H9 (cell line): Measurements from ENCODE around the gene RALGAPA1. TPM values are rescaled to one million over a fixed set of nuclear protein-coding genes. Genes with fewer than 3 reads are reported as not detected.

ENCODE experiments used
- DNase-seq: peaks from one replicate; pipeline ENCODE4 v3.0.0-alpha.2; 2017
- H2AFZ ChIP-seq: one replicate; pipeline ENCODE4 v1.6.1; 2013; ENCODE audit warnings: mild to moderate bottlenecking, low read length, control low read depth, moderate library complexity
- H2AK5ac ChIP-seq: 2 replicates; pipeline ENCODE4 v1.6.1; 2013; ENCODE audit warnings: low read length, control low read depth, mixed read lengths; ENCODE audit not compliant: insufficient read length
- H2BK120ac ChIP-seq: one replicate; pipeline ENCODE4 v1.6.1; 2013; ENCODE audit warnings: low read depth, mild to moderate bottlenecking, low read length, control low read depth, inconsistent platforms; ENCODE audit not compliant: poor library complexity, severe bottlenecking
- H2BK12ac ChIP-seq: 2 replicates; pipeline ENCODE4 v1.6.1; 2013; ENCODE audit warnings: low read length, control low read depth, mixed read lengths, low read depth; ENCODE audit not compliant: insufficient read length
- H2BK15ac ChIP-seq: 2 replicates; pipeline ENCODE4 v1.6.1; 2013; ENCODE audit warnings: low read depth, low read length, control low read depth
- H2BK20ac ChIP-seq: one replicate; pipeline ENCODE4 v1.6.1; 2013; ENCODE audit warnings: low read depth, mild to moderate bottlenecking, low read length, control low read depth, inconsistent platforms; ENCODE audit not compliant: poor library complexity, severe bottlenecking
- H2BK5ac ChIP-seq: 2 replicates; pipeline ENCODE4 v1.6.1; 2013; ENCODE audit warnings: low read length, control low read depth, mixed read lengths; ENCODE audit not compliant: insufficient read length
- H3K14ac ChIP-seq: 2 replicates; pipeline ENCODE4 v1.6.1; 2013; ENCODE audit warnings: low read length, control low read depth; ENCODE audit not compliant: insufficient read depth
- H3K18ac ChIP-seq: 2 replicates; pipeline ENCODE4 v1.6.1; 2013; ENCODE audit warnings: low read depth, mild to moderate bottlenecking, mixed read lengths, low read length, control low read depth; ENCODE audit not compliant: insufficient read length
- H3K23ac ChIP-seq: 2 replicates; pipeline ENCODE4 v1.6.1; 2013; ENCODE audit warnings: low read length, control low read depth, mixed read lengths, low read depth; ENCODE audit not compliant: insufficient read length
- H3K23me2 ChIP-seq: 2 replicates; pipeline ENCODE4 v1.6.1; 2013; ENCODE audit warnings: low read depth, mild to moderate bottlenecking, mixed read lengths, low read length, control low read depth; ENCODE audit not compliant: insufficient read length, poor library complexity, severe bottlenecking
- H3K27ac ChIP-seq: 2 replicates; pipeline ENCODE4 v1.5.1; 2013; ENCODE audit warnings: low read length, control low read depth, mixed read lengths, low read depth; ENCODE audit not compliant: insufficient read length
- H3K27me3 ChIP-seq: 2 replicates; pipeline ENCODE4 v1.6.1; 2013; ENCODE audit warnings: low read length, control low read depth, inconsistent platforms; ENCODE audit not compliant: insufficient read depth
- H3K4ac ChIP-seq: 2 replicates; pipeline ENCODE4 v1.6.1; 2013; ENCODE audit warnings: low read depth, mild to moderate bottlenecking, control low read depth, inconsistent platforms, low read length, moderate library complexity
- H3K4me1 ChIP-seq: 2 replicates; pipeline ENCODE4 v1.6.1; 2013; ENCODE audit warnings: low read length, control low read depth, inconsistent platforms; ENCODE audit not compliant: insufficient read depth
- H3K4me2 ChIP-seq: 2 replicates; pipeline ENCODE4 v1.6.1; 2013; ENCODE audit warnings: low read length, control low read depth, mixed read lengths; ENCODE audit not compliant: insufficient read length, insufficient read depth
- H3K56ac ChIP-seq: 2 replicates; pipeline ENCODE4 v1.6.1; 2013; ENCODE audit warnings: low read depth, mild to moderate bottlenecking, mixed read lengths, low read length, control low read depth; ENCODE audit not compliant: insufficient read length
- H3K79me1 ChIP-seq: 2 replicates; pipeline ENCODE4 v1.6.1; 2013; ENCODE audit warnings: low read depth, mild to moderate bottlenecking, moderate library complexity, low read length, control low read depth, inconsistent platforms; ENCODE audit not compliant: insufficient read depth, poor library complexity, severe bottlenecking
- H3K79me2 ChIP-seq: 2 replicates; pipeline ENCODE4 v1.6.1; 2013; ENCODE audit warnings: low read length, control low read depth, inconsistent platforms; ENCODE audit not compliant: insufficient read depth
- H3K9ac ChIP-seq: 2 replicates; pipeline ENCODE4 v1.6.1; 2013; ENCODE audit warnings: low read length, control low read depth, mixed read lengths; ENCODE audit not compliant: insufficient read length; ENCODE audit errors: extremely low read depth
- H3K9me3 ChIP-seq: one replicate; pipeline ENCODE4 v1.6.1; 2013; ENCODE audit warnings: low read depth, low read length, inconsistent platforms; ENCODE audit not compliant: control insufficient read depth
- H3T11ph ChIP-seq: one replicate; pipeline ENCODE4 v1.6.1; 2013; ENCODE audit warnings: mild to moderate bottlenecking, low read length, control low read depth, inconsistent platforms
- H4K20me1 ChIP-seq: one replicate; pipeline ENCODE4 v1.6.1; 2013; ENCODE audit not compliant: control insufficient read depth, insufficient read length, insufficient read depth
- H4K5ac ChIP-seq: 2 replicates; pipeline ENCODE4 v1.6.1; 2013; ENCODE audit warnings: low read depth, mild to moderate bottlenecking, mixed read lengths, low read length, control low read depth; ENCODE audit not compliant: insufficient read length
- H4K8ac ChIP-seq: replicated peaks from 2 replicates; pipeline ENCODE4 v1.6.1; 2013; ENCODE audit warnings: low read length, control low read depth, mixed read lengths, low read depth; ENCODE audit not compliant: insufficient read length
- H4K91ac ChIP-seq: 2 replicates; pipeline ENCODE4 v1.6.1; 2013; ENCODE audit warnings: low read depth, mild to moderate bottlenecking, moderate library complexity, mixed read lengths, low read length, control low read depth; ENCODE audit not compliant: insufficient read length
- H3K27ac Mint-ChIP-seq, 3 experiments: 2 replicates in 2 of 3; 3 replicates in 1 of 3; pipeline ENCODE4 v1.8.0; 2020 to 2021; ENCODE audit warnings: mixed read lengths in 3 of 3, mild to moderate bottlenecking in 1 of 3, moderate library complexity in 1 of 3
- H3K27me3 Mint-ChIP-seq: 2 replicates; pipeline ENCODE4 v1.8.0; 2021; ENCODE audit warnings: low read depth, mild to moderate bottlenecking, moderate library complexity, mixed read lengths
- H3K36me3 Mint-ChIP-seq, 3 experiments: 2 replicates in 2 of 3; 3 replicates in 1 of 3; pipeline ENCODE4 v1.8.0; 2020 to 2021; ENCODE audit warnings: low read depth in 3 of 3, mixed read lengths in 3 of 3; ENCODE audit not compliant: insufficient read depth in 1 of 3
- H3K4me1 Mint-ChIP-seq, 2 experiments: 2 replicates each; pipeline ENCODE4 v1.8.0; 2020; ENCODE audit warnings: mixed read lengths in 2 of 2
- H3K4me3 Mint-ChIP-seq, 2 experiments: 2 replicates in 1 of 2; 3 replicates in 1 of 2; pipeline ENCODE4 v1.8.0; 2020 to 2021; ENCODE audit warnings: mild to moderate bottlenecking in 2 of 2, mixed read lengths in 2 of 2, moderate library complexity in 1 of 2
- H3K9me3 Mint-ChIP-seq, 2 experiments: 2 replicates in 1 of 2; 3 replicates in 1 of 2; pipeline ENCODE4 v1.8.0; 2020; ENCODE audit warnings: mild to moderate bottlenecking in 2 of 2, mixed read lengths in 2 of 2, moderate library complexity in 1 of 2
- CTCF ChIP-seq: fragments of 200-600 bp; sonication (generic); conservative IDR thresholded peaks from 3 replicates; pipeline ENCODE4 v1.8.0; 2021; ENCODE audit warnings: antibody characterized with exemption, mild to moderate bottlenecking
- WGBS: extraction: QIAGEN DNeasy Blood & Tissue Kit; methylation state at CpG from one replicate; pipeline ENCODE4 v1.1.7; 2013; ENCODE audit warnings: missing lambda C conversion rate, low lambda C conversion rate, mixed read lengths; ENCODE audit not compliant: insufficient read length; ENCODE audit errors: extremely low coverage; 5-methylcytosine and 5-hydroxymethylcytosine counted together
- total RNA-seq: library from RNA; stranded (reverse); gene quantifications from 2 replicates; pipeline ENCODE4 v1.2.1, GENCODE V29; 2021

Gene RALGAPA1
- total RNA-seq, 1 experiment from 2014 or later, result 29.8 TPM

GRCh38 chr14:35696575-35696974 lies 112.5 kb downstream of the RALGAPA1 start:
- H2BK5ac ChIP-seq, result no peak overlapping the region
- no peaks in the 10 kb centered on the region for H3K9me3 Mint-ChIP-seq
- H3K27me3 Mint-ChIP-seq, result no peaks in the 10 kb centered on the region
- no peak overlapping the region for H2BK120ac ChIP-seq
- no peaks in the 10 kb centered on the region for H3K36me3 Mint-ChIP-seq
- H3K23me2 ChIP-seq, result no peaks in the 10 kb centered on the region
- no peak overlapping the region for H2BK15ac ChIP-seq
- no peak overlapping the region for H4K91ac ChIP-seq
- no peaks in the 10 kb centered on the region for H3K9me3 ChIP-seq
- H4K20me1 ChIP-seq, result no peaks in the 10 kb centered on the region
- no peak overlapping the region for H3K27ac Mint-ChIP-seq
- no peak overlapping the region for H3K14ac ChIP-seq
- TF ChIP-seq CTCF, result no peak
- H3K4me1 ChIP-seq, result no peaks in the 10 kb centered on the region
- no peak overlapping the region for H3K4me2 ChIP-seq
- H3K27me3 ChIP-seq, result no peaks in the 10 kb centered on the region
- no peak overlapping the region for H3K18ac ChIP-seq
- no peak overlapping the region for H3K27ac ChIP-seq
- H3K79me1 ChIP-seq, result no peaks in the 10 kb centered on the region
- no CpG with 5 or more reads among the region's 3 CpGs for WGBS
- no peak overlapping the region for H2BK20ac ChIP-seq
- H3K79me2 ChIP-seq, result no peaks in the 10 kb centered on the region
- no peak overlapping the region for H4K5ac ChIP-seq
- H2BK12ac ChIP-seq, result no peak overlapping the region
- H3K9ac ChIP-seq, result no peak overlapping the region
- no peak for DNase-seq
- no peak overlapping the region for H3K4me3 Mint-ChIP-seq
- H3K4ac ChIP-seq, result no peak overlapping the region
- no peak overlapping the region for H2AK5ac ChIP-seq
- H2AFZ ChIP-seq, result no peak overlapping the region
- H3K23ac ChIP-seq, result no peak overlapping the region
- no peak overlapping the region for H3T11ph ChIP-seq
- H3K4me1 Mint-ChIP-seq, result peaks cover 3 to 4% of the 10 kb centered on the region in 2 experiments; a peak in 3 of 4 replicates
- H4K8ac ChIP-seq, result no peak overlapping the region
- no peak overlapping the region for H3K56ac ChIP-seq
